Measurements from ENCODE around the gene WNK2.

WNK2 gene

GRCh38 chr9:93259490-93260262, 75.7 kb downstream of the WNK2 start:
- Mint-ChIP-seq H3K36me3 (ENCODE audit: low read depth) (no peaks in the 10 kb centered on the region), H3K9me3 (no peaks in the 10 kb centered on the region), H3K4me1 (ENCODE audit: low read depth) (no peaks in the 10 kb centered on the region), H3K27ac (no peak overlapping the region), H3K4me3 (no peak overlapping the region), H3K27me3 (no peaks in the 10 kb centered on the region)

GRCh38 chr9:93260263-93261066, 76.5 kb downstream of the WNK2 start:
- H3K36me3 Mint-ChIP-seq (ENCODE audit: low read depth): no peaks in the 10 kb centered on the region
- H3K4me3 Mint-ChIP-seq: no peak overlapping the region
- H3K9me3 Mint-ChIP-seq: no peaks in the 10 kb centered on the region
- no peak overlapping the region for H3K27ac Mint-ChIP-seq
- no peaks in the 10 kb centered on the region for H3K27me3 Mint-ChIP-seq
- H3K4me1 Mint-ChIP-seq (ENCODE audit: low read depth): no peaks in the 10 kb centered on the region

- Mint-ChIP-seq H3K4me1 (ENCODE audit: low read depth) (no peaks in the 10 kb centered on the region), H3K27me3 (no peaks in the 10 kb centered on the region), H3K9me3 (no peaks in the 10 kb centered on the region), H3K36me3 (ENCODE audit: low read depth) (no peaks in the 10 kb centered on the region), H3K27ac (no peak overlapping the region), H3K4me3 (no peak overlapping the region)
Measured at GRCh38 chr9:93261281-93261680, 77.3 kb downstream of the WNK2 start.

GRCh38 chr9:93261735-93262523, 78.0 kb downstream of the WNK2 start:
- Mint-ChIP-seq H3K27me3 (no peaks in the 10 kb centered on the region), H3K36me3 (ENCODE audit: low read depth) (no peaks in the 10 kb centered on the region), H3K4me1 (ENCODE audit: low read depth) (no peaks in the 10 kb centered on the region), H3K9me3 (no peaks in the 10 kb centered on the region), H3K4me3 (no peak overlapping the region), H3K27ac (no peak overlapping the region)

GRCh38 chr9:93262537-93263310, 78.8 kb downstream of the WNK2 start:
- Mint-ChIP-seq H3K27ac (no peak overlapping the region), H3K27me3 (no peaks in the 10 kb centered on the region), H3K36me3 (ENCODE audit: low read depth) (no peaks in the 10 kb centered on the region), H3K4me1 (ENCODE audit: low read depth) (peaks cover 2% of the 10 kb centered on the region), H3K9me3 (no peaks in the 10 kb centered on the region), H3K4me3 (no peak overlapping the region)

GRCh38 chr9:93263334-93264229, 79.6 kb downstream of the WNK2 start:
- Mint-ChIP-seq H3K36me3 (ENCODE audit: low read depth) (no peaks in the 10 kb centered on the region), H3K4me1 (ENCODE audit: low read depth) (peaks cover 5% of the 10 kb centered on the region), H3K27ac (no peak overlapping the region), H3K4me3 (no peak overlapping the region), H3K9me3 (no peaks in the 10 kb centered on the region), H3K27me3 (no peaks in the 10 kb centered on the region)

GRCh38 chr9:93264338-93265125, 80.6 kb downstream of the WNK2 start:
- Mint-ChIP-seq H3K27ac (no peak overlapping the region), H3K9me3 (no peaks in the 10 kb centered on the region), H3K4me3 (no peak overlapping the region), H3K4me1 (ENCODE audit: low read depth) (peaks cover 13% of the 10 kb centered on the region), H3K36me3 (ENCODE audit: low read depth) (no peaks in the 10 kb centered on the region), H3K27me3 (no peaks in the 10 kb centered on the region)

- H3K36me3 Mint-ChIP-seq (ENCODE audit: low read depth): no peaks in the 10 kb centered on the region
- no peak overlapping the region for H3K27ac Mint-ChIP-seq
- H3K9me3 Mint-ChIP-seq: no peaks in the 10 kb centered on the region
- H3K4me3 Mint-ChIP-seq: no peak overlapping the region
- H3K4me1 Mint-ChIP-seq (ENCODE audit: low read depth): peaks cover 13% of the 10 kb centered on the region
- H3K27me3 Mint-ChIP-seq: no peaks in the 10 kb centered on the region
Measured at GRCh38 chr9:93265301-93265971, 81.5 kb downstream of the WNK2 start.

- no peaks in the 10 kb centered on the region for H3K9me3 Mint-ChIP-seq
- H3K36me3 Mint-ChIP-seq (ENCODE audit: low read depth): no peaks in the 10 kb centered on the region
- H3K27me3 Mint-ChIP-seq: no peaks in the 10 kb centered on the region
- H3K27ac Mint-ChIP-seq: no peak overlapping the region
- H3K4me1 Mint-ChIP-seq (ENCODE audit: low read depth): peaks cover 17% of the 10 kb centered on the region
- H3K4me3 Mint-ChIP-seq: no peak overlapping the region
Measured at GRCh38 chr9:93265972-93266371, 82.0 kb downstream of the WNK2 start.

- H3K4me3 Mint-ChIP-seq: no peak overlapping the region
- no peaks in the 10 kb centered on the region for H3K9me3 Mint-ChIP-seq
- H3K36me3 Mint-ChIP-seq (ENCODE audit: low read depth): no peaks in the 10 kb centered on the region
- H3K27ac Mint-ChIP-seq: no peak overlapping the region
- H3K27me3 Mint-ChIP-seq: no peaks in the 10 kb centered on the region
- peaks cover 17% of the 10 kb centered on the region for H3K4me1 Mint-ChIP-seq (ENCODE audit: low read depth)
Measured at GRCh38 chr9:93266521-93267001, 82.6 kb downstream of the WNK2 start.

- Mint-ChIP-seq H3K27ac (no peak overlapping the region), H3K36me3 (ENCODE audit: low read depth) (no peaks in the 10 kb centered on the region), H3K4me3 (no peak overlapping the region), H3K27me3 (no peaks in the 10 kb centered on the region), H3K4me1 (ENCODE audit: low read depth) (peaks cover 17% of the 10 kb centered on the region), H3K9me3 (no peaks in the 10 kb centered on the region)
Measured at GRCh38 chr9:93267091-93267541, 83.2 kb downstream of the WNK2 start.

- H3K4me3 Mint-ChIP-seq: peak overlapping the region; percentile 60
- H3K27ac Mint-ChIP-seq: no peak overlapping the region
- H3K9me3 Mint-ChIP-seq: no peaks in the 10 kb centered on the region
- peaks cover 17% of the 10 kb centered on the region for H3K4me1 Mint-ChIP-seq (ENCODE audit: low read depth)
- no peaks in the 10 kb centered on the region for H3K27me3 Mint-ChIP-seq
- no peaks in the 10 kb centered on the region for H3K36me3 Mint-ChIP-seq (ENCODE audit: low read depth)
Measured at GRCh38 chr9:93267681-93268505, 84.0 kb downstream of the WNK2 start.

Data from stimulated activated naive CD8-positive, alpha-beta T cell treated with anti-CD3 and anti-CD28 coated beads, Interleukin-15, Interleukin-2, amounts not matched to agents 100 ng/mL and 50 ng/mL, for 24 hours (primary cell).